HuH-7.5 (cell line): ENCODE results near the gene COG7.
"Not testable (repeated sequence)": the region's sequence is repeated elsewhere in the genome, so short reads cannot be mapped to it uniquely, and the experiment has no call there.

Source experiments
- DNase-seq: peaks from one replicate; pipeline ENCODE4 v3.0.0; 2011; ENCODE audit warnings: low spot score

COG7 gene

DNA sequence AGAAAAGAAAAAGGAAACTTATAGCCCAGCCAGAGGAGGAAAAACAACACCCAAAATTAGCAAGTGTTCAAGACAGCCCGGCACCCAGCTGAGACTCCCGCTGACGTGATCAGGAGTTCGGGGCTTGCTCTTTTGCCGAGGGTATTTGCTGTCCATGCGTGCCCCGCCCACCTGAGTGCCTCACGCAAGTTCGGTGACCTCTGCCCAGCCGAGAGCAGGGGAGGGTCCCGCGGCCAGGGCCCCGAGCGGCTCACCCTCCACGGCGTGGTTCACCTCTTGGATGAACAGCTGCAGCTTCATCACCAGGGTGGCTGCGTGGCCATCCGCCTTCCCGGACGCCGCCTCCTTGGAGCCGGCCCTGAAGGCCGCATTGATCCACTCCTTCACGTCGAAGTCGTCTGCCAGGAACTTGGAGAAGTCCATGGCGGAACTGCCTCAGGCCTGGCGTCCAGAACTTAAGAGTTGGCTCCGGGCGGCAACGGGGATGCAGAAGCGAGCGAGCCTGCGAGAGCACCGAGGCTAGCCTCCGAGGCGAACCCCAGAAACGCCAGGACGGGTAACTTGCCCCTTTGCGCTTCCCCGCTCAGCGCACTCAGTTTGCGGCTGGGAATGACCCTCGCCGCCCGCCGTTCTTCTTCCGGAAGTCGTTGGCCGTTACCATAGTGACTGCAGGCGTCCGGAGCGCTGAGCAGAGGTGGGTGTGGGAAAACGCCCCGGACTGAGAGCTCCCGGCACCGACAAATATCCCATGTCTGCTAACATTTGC is at the start of gene COG7:
Gene COG7, minus strand, starts transcription at position 618 of the 766 bp plus-strand sequence. Its CDS starts 195 bp downstream, at position 423.
- peak; percentile 52 for DNase-seq

DNA sequence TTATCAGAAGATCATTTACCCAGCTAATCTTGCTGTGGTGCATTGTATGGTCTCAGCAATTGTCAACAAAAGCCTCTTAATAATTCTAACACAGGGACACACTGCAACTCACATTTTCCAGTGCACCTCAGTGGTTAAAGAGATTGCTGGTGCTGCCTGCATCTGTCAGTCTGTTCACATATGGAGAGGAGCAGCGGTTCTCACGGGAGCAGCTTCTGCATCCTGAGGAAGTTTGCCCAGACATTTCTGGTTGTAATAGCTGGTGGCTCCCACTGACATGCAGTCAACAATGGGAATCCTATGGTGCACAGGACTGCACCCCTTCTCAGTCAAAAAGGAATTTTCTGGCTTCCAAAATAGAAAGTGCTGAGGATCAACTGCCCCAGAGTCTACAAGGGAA is 49.5 kb upstream of the COG7 start:
- DNase-seq, result no peak

DNA sequence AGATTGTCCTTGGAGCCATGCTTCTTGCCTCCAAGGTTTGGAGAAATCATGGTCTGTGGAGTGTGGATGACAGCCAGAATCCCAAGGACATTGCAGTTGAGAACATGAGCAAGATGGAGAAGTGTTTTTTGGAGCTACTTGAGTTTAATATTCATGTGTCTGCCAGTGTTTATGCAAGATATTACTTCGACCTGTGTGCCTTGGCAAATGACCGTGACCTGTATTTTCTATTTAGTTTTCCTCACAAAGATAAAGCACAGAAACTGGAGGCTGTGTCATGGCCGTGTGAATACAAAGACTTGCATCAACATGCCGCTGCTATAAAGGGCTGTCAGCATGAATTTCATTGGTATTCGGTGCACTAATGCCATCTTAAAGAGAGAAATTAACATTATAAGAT is 48.3 kb upstream of the COG7 start:
- no peak for DNase-seq

DNA sequence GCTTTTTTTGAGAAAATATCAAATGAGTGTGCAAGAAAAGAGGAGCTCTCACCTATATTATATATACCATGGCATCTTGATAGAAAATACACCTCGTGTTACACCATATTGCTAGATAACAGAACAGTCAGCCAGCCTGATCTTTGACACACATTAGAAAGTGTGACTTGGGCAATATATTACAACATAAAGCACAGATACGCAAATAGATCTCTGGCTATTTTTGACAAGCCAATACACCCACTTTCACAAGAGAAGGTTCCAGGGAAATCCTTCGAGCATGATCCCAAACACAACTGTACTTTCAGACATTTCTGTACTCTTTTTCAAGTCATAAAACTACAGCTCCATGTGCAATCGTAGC is 47.9 kb upstream of the COG7 start:
- DNase-seq, result no peak

DNA sequence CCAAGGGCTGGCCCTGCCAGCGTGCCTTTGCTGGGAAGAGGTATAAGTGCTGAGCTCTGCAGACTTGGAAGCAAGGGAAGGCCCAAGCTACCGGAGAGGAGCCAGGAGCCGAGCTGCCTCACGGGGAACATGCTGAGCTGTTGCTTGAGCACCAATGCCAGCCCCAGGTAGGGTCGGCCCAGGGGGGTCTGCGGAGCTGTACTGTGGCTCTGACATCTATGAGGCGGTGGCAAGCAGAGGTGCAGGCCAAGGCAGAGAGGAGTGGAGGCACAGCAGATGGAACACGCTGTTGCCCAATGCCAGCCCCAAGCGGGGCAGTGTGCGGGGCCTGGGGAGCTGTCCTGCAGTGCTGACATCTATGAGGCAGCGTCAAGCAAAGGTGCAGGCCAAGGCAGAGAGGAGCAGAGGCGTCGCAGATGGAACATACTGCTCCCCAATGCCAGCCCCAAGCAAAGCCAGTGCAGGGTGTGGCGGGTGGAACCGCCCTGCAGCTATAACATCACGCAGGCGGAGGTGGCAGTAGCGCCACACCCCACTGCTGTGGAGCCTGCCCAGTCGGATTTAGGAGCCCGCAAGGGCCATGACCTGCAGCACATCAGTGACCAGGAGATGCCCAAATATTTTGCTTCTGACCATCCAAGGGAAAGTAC is 47.3 kb upstream of the COG7 start:
- DNase-seq, result no peak

DNA sequence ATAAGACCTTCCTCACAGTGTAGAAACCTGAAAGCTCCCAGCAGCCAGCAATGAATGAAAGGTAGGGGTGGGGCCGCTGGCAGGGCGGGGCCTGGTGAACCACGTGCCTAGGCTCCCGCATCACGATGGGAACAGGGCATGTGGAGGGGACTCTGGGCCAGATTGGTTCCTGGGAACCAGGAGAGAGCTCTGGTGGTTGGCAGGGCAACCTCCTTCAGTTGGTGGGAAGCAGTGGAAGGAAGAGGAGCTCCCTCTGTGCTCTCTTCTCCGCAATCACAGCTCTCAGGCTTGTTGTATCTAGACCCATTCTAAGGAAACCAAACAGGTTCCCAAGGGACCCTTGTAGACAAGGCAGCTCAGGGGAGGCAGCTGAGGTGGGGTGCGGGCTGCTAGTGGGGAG is 46.8 kb upstream of the COG7 start:
- no peak for DNase-seq

DNA sequence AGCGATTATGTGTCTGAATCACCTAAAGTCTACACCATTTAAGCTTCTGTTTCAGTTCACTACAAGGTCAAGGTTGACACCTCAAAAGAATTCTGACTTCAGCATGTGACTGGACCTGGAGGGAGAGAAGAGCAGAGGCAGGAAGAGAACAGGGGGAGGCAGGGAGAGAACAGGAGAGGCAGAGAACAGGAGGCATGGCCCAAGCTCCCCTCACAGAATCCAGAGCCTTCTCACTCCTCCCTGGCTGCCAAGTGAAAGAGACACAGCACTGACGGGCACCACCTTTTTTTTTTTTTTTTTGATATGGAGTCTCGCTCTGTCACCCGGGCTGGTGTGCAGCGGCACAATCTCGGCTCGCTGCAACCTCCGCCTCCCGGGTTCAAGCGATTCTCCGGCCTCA is 45.9 kb upstream of the COG7 start:
- no peak for DNase-seq

DNA sequence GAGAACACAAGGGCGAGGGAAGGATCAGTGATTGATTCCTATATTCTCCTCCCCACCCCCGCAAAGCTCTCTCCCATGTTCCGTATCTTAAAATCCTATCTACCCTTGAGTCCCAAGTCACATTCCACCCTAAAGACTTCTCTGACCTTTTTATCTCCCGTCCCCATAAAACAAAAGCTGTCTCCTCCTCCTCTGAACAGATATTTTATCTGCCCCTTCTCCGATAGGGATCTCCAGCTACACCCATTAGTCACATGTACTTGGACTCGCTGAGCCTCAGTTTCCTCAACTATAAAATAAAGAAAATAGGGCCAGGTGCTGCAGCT is 44.5 kb upstream of the COG7 start:
- DNase-seq, result no peak

DNA sequence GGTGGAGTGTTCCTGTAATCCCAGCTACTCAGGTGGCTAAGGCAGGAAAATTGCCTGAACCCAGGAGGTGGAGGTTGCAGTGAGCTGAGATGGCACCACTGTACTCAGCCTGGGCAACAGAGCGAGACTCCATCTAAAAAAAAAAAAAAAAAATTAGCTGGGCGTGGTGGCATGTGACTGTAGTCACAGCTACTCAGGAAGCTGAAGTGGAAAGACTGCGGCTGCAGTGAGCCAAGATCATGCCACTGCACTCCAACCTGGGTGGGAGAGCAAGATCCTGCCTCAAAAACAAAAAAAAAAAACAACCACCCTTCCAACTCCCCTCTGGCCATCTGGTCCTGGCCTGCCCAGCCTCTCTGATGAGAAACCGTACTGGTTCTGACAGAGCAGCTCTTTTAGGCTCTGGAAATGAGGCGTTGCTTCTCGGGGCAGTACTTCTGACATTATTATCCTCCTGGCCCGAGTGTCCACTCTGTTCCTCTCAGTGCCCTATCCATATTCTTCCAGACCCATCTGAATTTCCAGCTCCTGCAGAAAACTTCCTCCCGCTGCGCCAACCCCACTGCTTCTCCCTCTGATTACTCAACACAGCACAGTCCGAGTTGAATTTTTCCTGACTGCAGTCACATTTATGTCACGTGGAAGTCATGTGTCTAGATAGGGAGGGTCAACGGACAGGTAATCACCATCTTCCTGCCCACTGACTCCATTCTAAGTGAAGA is 44.0 kb upstream of the COG7 start:
- DNase-seq, result no peak

DNA sequence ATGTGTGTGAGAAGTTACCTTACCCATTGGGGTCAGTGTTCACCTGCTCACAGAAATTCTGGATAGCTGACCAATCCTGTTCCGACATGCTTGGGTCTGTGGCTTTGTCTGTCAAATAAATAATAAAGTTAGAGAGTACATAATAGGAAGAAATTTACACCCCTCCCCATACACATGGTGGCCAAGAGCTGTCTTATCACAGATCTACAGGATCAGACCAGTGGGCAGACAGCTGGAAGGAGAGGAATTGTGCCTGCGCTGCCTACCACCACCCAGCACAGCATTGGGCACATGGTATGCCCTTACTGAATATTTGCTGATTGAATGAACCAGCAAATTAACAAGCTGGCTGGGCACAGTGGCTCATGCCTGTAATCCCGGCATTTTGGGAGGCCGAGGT is 42.7 kb upstream of the COG7 start:
- no peak for DNase-seq

DNA sequence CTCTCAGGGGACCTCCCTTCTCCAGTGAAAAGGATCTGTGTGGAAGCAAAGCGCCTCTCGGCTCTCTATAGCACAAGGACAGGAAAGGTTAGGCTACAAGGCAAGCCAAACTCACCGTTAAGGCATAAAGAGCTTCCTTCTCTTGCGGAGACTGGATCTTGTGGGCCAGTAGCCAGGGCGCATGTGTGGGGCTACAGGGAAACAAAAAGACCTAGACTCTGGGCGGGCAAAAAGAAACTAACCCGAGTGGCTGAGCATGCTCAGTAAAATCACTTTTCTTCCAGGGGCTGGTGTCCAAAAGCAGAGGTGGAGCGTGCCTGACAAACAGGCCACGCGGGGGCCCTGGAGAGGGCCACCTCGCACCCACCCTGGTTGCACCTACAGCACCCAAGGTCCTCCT is 41.2 kb upstream of the COG7 start:
- DNase-seq, result no peak

DNA sequence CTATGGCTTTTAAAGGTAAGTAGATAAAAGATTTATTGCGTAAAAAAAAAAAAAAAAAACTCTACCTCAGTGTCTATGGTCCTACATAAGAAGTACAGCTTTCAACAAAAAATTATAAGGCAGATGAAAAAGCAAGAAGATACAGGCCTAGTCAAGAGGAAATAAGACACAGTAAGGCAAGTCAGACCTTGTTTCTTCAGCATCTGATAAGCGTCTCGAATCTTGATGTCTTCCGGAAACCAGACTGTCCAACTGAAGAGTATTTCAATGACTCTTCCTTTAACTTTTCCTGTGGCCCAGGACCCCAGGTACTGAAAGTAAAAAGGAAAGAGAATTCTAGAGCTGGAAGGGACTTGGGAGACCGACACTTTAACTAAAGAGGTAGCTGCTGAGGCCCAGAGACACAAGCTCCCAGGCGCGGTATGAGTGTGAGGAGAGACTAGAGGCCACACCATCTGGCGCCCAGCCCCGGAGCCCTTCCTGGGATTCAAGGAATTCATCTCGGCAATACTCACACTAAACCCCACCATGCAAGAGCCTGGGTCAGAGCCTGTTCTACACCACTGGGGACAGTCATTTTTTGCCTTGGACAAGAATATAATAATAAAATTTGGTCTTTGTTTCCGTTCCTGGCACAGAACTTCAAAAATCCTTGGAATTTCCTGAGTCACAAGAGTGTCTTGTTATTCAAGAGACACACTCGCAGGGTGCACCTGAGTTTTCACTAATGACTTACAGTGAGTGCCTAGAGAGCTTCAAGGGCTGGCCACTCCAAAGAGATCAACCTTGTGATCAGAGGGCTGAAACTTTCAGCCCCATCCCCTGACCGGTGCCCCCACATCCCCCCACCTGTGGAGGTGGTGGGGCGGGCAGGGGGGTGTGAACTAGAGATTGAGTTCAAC is 38.8 kb upstream of the COG7 start:
- DNase-seq, result no peak

DNA sequence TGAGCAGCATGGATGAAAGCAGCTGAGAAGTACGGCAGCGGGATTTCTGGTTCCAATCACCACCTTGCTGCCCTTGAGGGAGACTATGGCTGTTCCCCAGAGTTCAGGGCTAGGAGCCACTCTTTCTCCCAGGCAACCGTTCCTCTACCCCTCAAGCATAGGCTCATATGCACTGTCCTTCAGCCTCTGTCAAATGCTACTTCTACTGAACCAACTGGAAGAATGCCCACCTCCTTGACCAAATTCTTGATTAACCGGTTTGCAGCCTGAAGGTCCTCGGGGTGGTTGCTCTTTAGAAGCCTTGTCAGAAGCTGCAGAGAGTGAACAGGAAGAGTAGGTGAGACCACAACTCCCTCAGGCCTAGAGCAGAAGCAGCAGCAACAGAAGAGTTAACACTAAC is 33.5 kb upstream of the COG7 start:
- no peak for DNase-seq

DNA sequence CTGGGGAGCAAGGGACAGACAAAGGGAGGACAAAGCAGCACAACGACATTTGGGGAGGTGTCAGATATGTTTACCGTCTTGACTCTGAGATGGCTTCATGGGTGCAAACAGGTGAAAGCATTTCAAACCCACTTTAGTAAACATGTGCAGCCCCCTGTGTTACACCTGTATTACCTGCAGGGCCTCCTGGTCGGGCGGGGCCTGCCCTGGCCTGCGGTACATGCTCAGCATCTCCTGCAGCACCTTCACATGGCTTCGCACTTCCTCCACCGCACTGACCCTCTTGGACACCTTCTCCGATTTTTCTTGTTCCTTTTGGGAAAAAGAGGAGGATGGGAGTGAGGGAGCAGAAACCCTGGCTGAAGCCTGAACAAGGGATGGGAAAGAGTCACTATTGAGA is 32.9 kb upstream of the COG7 start:
- no peak for DNase-seq

DNA sequence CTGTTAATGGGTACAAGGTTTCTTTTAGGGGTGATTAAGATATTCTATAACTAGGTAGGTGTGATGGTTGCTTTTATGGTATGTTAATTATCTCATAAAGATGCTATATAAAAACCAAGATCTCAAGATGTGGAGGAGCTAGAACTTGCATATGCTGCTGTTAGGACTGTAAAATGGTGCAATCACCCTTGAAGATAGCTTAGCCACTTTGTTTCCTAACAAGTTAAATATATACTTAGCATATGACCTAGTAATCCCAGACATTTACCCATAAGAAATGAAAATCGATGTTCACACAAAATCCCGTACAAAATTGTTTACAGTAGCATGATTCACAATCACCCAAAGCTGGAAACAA is 32.2 kb upstream of the COG7 start:
- no peak for DNase-seq

DNA sequence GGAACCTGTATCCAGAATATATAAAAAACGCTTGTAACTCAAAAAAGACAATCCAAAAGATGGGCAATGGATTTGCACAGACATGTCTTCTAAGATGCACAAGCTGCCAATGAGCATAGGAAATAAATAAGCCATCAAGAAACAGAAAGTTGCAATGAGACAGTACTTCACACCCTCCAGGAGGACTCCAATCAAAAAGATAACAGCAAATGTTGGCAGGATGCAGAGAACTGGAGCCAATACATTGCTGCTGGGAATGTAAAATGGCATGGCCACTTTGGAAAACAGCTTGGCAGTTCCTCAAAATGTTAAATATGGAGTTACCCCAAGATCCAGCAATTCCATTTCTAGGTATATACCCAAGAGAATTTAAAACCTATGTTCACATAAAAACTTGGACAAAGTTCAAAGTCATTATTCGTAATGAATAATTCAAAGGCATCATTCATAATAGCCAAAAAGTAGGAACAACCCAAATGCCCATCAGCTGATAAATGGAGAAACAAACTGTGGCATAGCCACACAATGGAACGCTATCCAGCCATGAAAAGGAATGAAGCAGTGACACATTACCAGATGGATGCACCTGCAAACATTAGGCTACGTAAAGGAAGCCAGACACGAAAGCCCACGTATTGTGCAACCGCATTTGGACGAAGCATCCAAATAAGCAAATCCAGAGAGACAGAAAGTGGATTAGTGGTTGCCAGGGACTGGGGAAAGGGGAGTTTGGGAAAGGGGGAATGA is 31.7 kb upstream of the COG7 start:
- no peak for DNase-seq

DNA sequence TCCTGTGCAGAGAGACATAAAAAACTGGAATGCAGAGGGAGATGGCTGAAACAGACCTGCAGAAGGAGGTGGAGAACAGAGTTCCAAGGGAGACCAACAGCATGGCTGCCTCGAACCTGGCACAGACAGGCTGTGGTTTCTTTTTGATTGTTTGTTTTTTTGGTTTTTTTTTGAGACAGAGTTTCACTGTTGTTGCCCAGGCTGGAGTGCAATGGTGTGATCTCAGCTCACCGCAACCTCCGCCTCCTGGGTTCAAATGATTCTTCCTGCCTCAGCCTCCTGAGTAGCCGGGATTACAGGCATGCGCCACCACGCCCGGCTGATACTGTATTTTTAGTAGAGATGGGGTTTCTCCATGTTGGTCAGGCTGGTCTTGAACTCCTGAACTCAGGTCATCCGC is 30.5 kb upstream of the COG7 start:
- not testable (repeated sequence) for DNase-seq

DNA sequence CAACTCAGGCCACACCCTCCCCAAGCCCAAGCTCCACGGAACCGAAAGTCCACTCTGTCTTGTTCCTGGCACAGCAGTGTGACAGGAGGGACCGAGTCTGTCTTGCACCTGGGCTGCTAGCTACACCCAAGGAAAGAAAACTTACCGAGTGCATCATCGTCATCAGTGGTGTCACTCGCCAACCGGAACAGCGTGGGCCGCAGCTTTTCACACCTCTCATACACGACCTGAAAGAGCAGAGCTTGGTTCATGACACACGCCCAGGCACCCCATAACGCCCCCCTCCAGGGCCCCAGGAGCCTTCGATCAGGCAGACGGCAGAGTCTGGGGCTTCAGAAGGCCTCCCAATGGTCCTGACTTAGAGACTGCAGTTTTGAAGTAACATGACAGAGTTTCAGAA is 29.8 kb upstream of the COG7 start:
- DNase-seq, result no peak

DNA sequence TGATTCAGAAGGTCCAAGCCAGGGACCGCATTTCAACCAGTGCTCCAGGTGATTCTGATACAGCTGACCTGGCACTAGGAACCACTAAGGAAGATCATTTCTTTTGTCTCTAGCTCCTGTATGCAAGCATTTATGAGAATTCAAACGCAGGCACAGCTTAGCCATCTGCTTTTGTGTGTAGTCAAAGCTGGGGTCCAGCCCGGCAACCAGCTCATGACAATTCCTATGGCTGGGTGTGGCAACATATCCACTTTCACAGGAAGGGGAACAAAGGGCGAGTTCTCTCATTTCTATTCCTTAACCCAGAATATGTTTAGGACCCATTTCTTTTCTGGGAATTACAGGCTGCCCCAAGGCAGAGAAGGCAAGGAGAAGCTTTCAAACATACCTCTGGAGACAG is 27.3 kb upstream of the COG7 start:
- no peak for DNase-seq

DNA sequence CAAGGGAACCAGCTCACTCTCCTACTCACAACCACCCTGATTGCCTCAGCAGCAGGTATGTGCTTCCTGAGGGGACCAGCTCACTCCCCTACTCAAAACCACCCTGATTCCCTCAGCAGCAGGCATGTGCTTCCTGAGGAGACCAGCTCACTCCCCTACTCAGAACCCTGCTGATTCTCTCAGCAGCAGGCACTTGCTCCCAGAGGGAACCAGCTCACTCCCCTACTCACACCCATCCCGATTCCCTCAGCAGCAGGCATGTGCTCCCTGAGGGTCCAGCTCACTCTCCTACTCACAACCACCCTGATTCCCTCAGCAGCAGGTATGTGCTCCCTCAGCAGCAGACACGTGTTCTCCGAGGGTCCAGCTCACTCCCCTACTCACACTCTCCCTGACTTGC is 26.1 kb upstream of the COG7 start:
- no peak for DNase-seq

DNA sequence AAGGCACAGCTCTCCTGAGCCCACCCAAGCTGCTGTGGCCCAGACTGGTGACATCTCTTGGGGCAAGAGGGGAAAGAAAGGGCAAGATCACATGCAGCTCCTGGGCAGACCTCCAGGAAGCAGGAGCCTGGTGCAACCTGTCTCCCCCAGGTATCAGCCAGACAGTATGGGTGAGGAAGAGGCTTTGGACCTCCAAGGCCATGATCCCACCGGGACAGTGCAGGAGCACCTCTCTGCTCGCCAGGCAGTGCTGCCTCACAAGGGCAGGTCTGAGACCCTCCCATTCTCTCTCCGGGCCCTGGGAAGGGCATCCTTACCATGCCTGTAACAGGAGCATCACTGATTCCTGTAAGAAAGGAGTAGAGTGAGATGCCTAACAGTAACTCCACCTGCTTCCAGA is 25.6 kb upstream of the COG7 start:
- no peak for DNase-seq

DNA sequence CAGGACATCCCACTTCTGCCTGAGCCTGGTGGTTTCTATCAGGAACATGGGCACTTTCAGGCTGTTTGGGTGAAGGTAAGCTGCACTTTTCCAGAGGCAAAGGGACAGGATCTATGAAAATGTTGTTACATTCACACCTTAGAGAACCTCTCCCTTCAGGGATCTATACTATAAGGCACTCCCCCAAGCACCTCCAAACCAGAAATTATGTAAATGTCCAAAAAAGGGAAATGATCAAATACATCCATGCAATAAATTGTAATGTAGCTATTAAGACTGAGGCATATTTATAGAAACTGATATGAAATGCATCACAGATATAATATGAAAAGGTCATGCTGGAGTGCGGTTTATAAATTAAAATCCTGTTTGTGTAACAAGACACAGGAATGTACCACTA is 23.3 kb upstream of the COG7 start:
- no peak for DNase-seq
